ENCODE measurements around the gene PPP4R2. TPM values are rescaled to one million over a fixed set of nuclear protein-coding genes. Genes with fewer than 3 reads are reported as not detected.

Gene PPP4R2
- total and polyA plus RNA-seq, 2 of the 8 experiments (the other 6 are each of a cell fraction or from before 2014, with no cell fraction given), result 11.5 to 89.9 TPM

- TF ChIP-seq HDAC6 (IDR thresholded peaks at IDR 0.05; ENCODE audit: low read depth, low read length), result no peak
- TF ChIP-seq SUZ12 (IDR thresholded peaks at IDR 0.05; ENCODE audit: low read length), result no peak
- TF ChIP-seq, protein P1, sequence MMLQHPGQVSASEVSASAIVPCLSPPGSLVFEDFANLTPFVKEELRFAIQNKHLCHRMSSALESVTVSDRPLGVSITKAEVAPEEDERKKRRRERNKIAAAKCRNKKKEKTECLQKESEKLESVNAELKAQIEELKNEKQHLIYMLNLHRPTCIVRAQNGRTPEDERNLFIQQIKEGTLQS (IDR thresholded peaks at IDR 0.05; ENCODE audit: insufficient read depth, low read depth, low read length), result no peak
- no peak for TF ChIP-seq SIX5 (IDR thresholded peaks at IDR 0.05; ENCODE audit: low read depth, low read length)
- TF ChIP-seq POU5F1 (IDR thresholded peaks at IDR 0.05; ENCODE audit: low read depth, low read length), result no peak
- no peak for TF ChIP-seq FOSL1 (IDR thresholded peaks at IDR 0.05; ENCODE audit: insufficient read depth, low read depth, low read length)
- no peak for TF ChIP-seq BCL11A (IDR thresholded peaks at IDR 0.05; ENCODE audit: low read depth in 2 of 2, low read length in 2 of 2)
- TF ChIP-seq GTF2F1 (IDR thresholded peaks at IDR 0.05; ENCODE audit: borderline replicate concordance, low read depth, low read length), result no peak; the same call in 1 of the 2 replicates
- TF ChIP-seq GABPA (IDR thresholded peaks at IDR 0.05; ENCODE audit: borderline replicate concordance, insufficient read depth, low read length), result no peak
- TF ChIP-seq NANOG (IDR thresholded peaks at IDR 0.05; ENCODE audit: insufficient read depth, low read depth, low read length, poor library complexity, severe bottlenecking), result no peak
- TF ChIP-seq JUND (IDR thresholded peaks at IDR 0.05; ENCODE audit: low read length), result no peak
- TF ChIP-seq BRCA1 (IDR thresholded peaks at IDR 0.05; ENCODE audit: low read depth, low read length), result no peak
- no peak for TF ChIP-seq CBX8 (IDR thresholded peaks at IDR 0.05; ENCODE audit: borderline replicate concordance, low read depth, low read length)
- no peak for TF ChIP-seq KDM5A (IDR thresholded peaks at IDR 0.05; ENCODE audit: low read length)
- no peak for TF ChIP-seq SP1 (IDR thresholded peaks at IDR 0.05; ENCODE audit: low read depth, low read length)
- no peak for TF ChIP-seq RNF2 (IDR thresholded peaks at IDR 0.05; ENCODE audit: borderline replicate concordance, low read depth, low read length, missing control alignments, poor library complexity, severe bottlenecking)
- TF ChIP-seq RXRA (IDR thresholded peaks at IDR 0.05; ENCODE audit: insufficient read depth, low read depth, low read length), result no peak
- 0 out of 3 replicates have a peak, but pooled peaks of 1 of the 2 experiments have one; percentile 45 for TF ChIP-seq EP300 (IDR thresholded peaks at IDR 0.05; ENCODE audit: borderline replicate concordance in 1 of 2, low read depth in 2 of 2, low read length in 2 of 2)
- no peak for TF ChIP-seq MAFK (IDR thresholded peaks at IDR 0.05; ENCODE audit: low read depth, low read length)
- no peak for TF ChIP-seq SAP30 (IDR thresholded peaks at IDR 0.05; ENCODE audit: insufficient read depth, insufficient replicate concordance, low read length)
- no peak for TF ChIP-seq TCF12 (IDR thresholded peaks at IDR 0.05; ENCODE audit: low read depth, low read length)
- TF ChIP-seq JUN (IDR thresholded peaks at IDR 0.05; ENCODE audit: low read depth, low read length), result no peak
- no peak; the same call in 1 of the 2 replicates for TF ChIP-seq KDM1A (IDR thresholded peaks at IDR 0.05; ENCODE audit: borderline replicate concordance, low read length)
Measured at GRCh38 chr3:72996473-72997333, at the start of gene PPP4R2 (continued).

Measured in H1 (cell line).